ENCODE results near the gene PIEZO1. TPM values are rescaled to one million over a fixed set of nuclear protein-coding genes. Genes with fewer than 3 reads are reported as not detected.

PIEZO1 gene
- total RNA-seq, 1 experiment from 2014 or later = 224 TPM

GRCh38 chr16:88830783-88831182, 45.8 kb upstream of the PIEZO1 start:
- no peak for ATAC-seq
- Histone ChIP-seq H3K4me3 (replicated peaks in 1 of 2; ENCODE audit: low read depth in 1 of 2, low read length in 2 of 2) (no peak overlapping the region), H3K9me3 (ENCODE audit: control insufficient read depth in 1 of 2, insufficient read depth in 1 of 2, low read depth in 1 of 2, low read length in 2 of 2) (no peaks in the 10 kb centered on the region), H3K27me3 (ENCODE audit: insufficient read depth, low read length) (no peaks in the 10 kb centered on the region), H3K79me2 (ENCODE audit: insufficient read depth, low read length) (no peaks in the 10 kb centered on the region), H3K27ac (ENCODE audit: low read depth, low read length) (no peak overlapping the region), H2AFZ (ENCODE audit: low read depth, low read length, poor library complexity, severe bottlenecking) (no peak overlapping the region), H4K20me1 (ENCODE audit: insufficient read depth) (no peaks in the 10 kb centered on the region), H3K36me3 (ENCODE audit: control insufficient read depth in 1 of 2, insufficient read depth in 2 of 2, low read length in 2 of 2) (no peaks in the 10 kb centered on the region), H3K9ac (ENCODE audit: low read length) (no peak overlapping the region), H3K9me2 (ENCODE audit: insufficient read depth) (no peaks in the 10 kb centered on the region), H3K4me2 (ENCODE audit: low read length) (no peak overlapping the region), H3K4me1 (ENCODE audit: control insufficient read depth in 1 of 2, insufficient read depth in 2 of 2, low read length in 2 of 2) (peaks cover 0 to 4% of the 10 kb centered on the region in 2 experiments; a peak in 1 of 4 replicates)
- intact Hi-C loops (cut with micrococcal nuclease) = no loop called here
- DNase-seq (ENCODE audit: low read depth, low spot score) = no peak
- RAD21 ChIA-PET (ENCODE audit: low non-redundant PET in 1 of 2, low total read pairs in 2 of 2, uncharacterized antibody in 2 of 2, unreplicated experiment in 2 of 2) = no interaction called here
- POLR2A ChIA-PET = no interaction called here
- TF ChIP-seq ELF1 (IDR thresholded peaks at IDR 0.05; ENCODE audit: borderline replicate concordance, low read depth) = no peak
- TF ChIP-seq EZH2 (IDR thresholded peaks at IDR 0.05) = no peak
- no peak for TF ChIP-seq SP1 (IDR thresholded peaks at IDR 0.05; ENCODE audit: low read depth)
- TF ChIP-seq JUND (IDR thresholded peaks at IDR 0.05) = no peak
- no peak for TF ChIP-seq POLR2A (IDR thresholded peaks at IDR 0.05; ENCODE audit: borderline replicate concordance, extremely low read depth, insufficient read depth, insufficient read length)
- TF ChIP-seq CEBPB (IDR thresholded peaks at IDR 0.05; ENCODE audit: low read depth) = no peak
- no peak for TF ChIP-seq SRF (IDR thresholded peaks at IDR 0.05; ENCODE audit: low read depth)
- TF ChIP-seq CBX3 (IDR thresholded peaks at IDR 0.05; ENCODE audit: low read depth) = no peak
- TF ChIP-seq POLR2AphosphoS5 (IDR thresholded peaks at IDR 0.05; ENCODE audit: low read depth, low read length) = no peak
- TF ChIP-seq MAX (IDR thresholded peaks at IDR 0.05) = no peak
- no peak for TF ChIP-seq ZNF274 (IDR thresholded peaks at IDR 0.05; ENCODE audit: low read depth, low read length)
- no peak for TF ChIP-seq YY1 (IDR thresholded peaks at IDR 0.05; ENCODE audit: extremely low read depth, insufficient replicate concordance, low read depth, low read length)
- no peak for TF ChIP-seq TCF7L2 (IDR thresholded peaks at IDR 0.05; ENCODE audit: borderline replicate concordance, extremely low read depth, insufficient read depth, insufficient read length)
- TF ChIP-seq RAD21 (IDR thresholded peaks at IDR 0.05; ENCODE audit: low read depth) = no peak
- TF ChIP-seq ZFX (IDR thresholded peaks at IDR 0.05) = no peak
- TF ChIP-seq SIN3A (IDR thresholded peaks at IDR 0.05; ENCODE audit: low read depth) = no peak
- no peak for TF ChIP-seq ATF3 (IDR thresholded peaks at IDR 0.05)
- no peak for TF ChIP-seq EGR1 (IDR thresholded peaks at IDR 0.05; ENCODE audit: low read depth)
- no peak for TF ChIP-seq CTCF (IDR thresholded peaks at IDR 0.05 in 2 of 3, conservative IDR thresholded peaks at IDR 0.05 in 1 of 3; ENCODE audit: borderline replicate concordance in 1 of 3, insufficient read depth in 1 of 3, low read depth in 2 of 3, low read length in 2 of 3)
- no TSS peak for BruUV-seq (replicated peaks)
- CTCF ChIA-PET = no interaction called here

Measured in HCT116 (cell line).